Mesodermal cell (in vitro differentiated cells): ENCODE data around the gene CD101.

Experiments used
- H3K27ac ChIP-seq: 2 replicates; pipeline ENCODE4 v1.7.0; 2013; ENCODE audit warnings: mild to moderate bottlenecking, low read depth, low read length, moderate library complexity; ENCODE audit not compliant: severe bottlenecking
- H3K36me3 ChIP-seq: 2 replicates; pipeline ENCODE4 v1.7.1; 2013; ENCODE audit warnings: mild to moderate bottlenecking, low read length, moderate library complexity; ENCODE audit not compliant: control insufficient read depth, insufficient read depth
- H3K4me1 ChIP-seq: one replicate; pipeline ENCODE4 v1.7.1; 2013; ENCODE audit warnings: mild to moderate bottlenecking, low read length; ENCODE audit not compliant: insufficient read depth, control insufficient read depth, poor library complexity, severe bottlenecking
- H3K4me3 ChIP-seq: 2 replicates; pipeline ENCODE4 v1.7.0; 2013; ENCODE audit warnings: low read length, control low read depth, mild to moderate bottlenecking; ENCODE audit not compliant: insufficient read depth, poor library complexity, severe bottlenecking; ENCODE audit errors: extremely low read depth
- H3K9me3 ChIP-seq: 2 replicates; pipeline ENCODE4 v1.7.1; 2013; ENCODE audit warnings: mild to moderate bottlenecking, low read length, moderate library complexity; ENCODE audit not compliant: control insufficient read depth
- WGBS, 2 experiments: methylation state at CpG; one replicate each; pipeline ENCODE4 v1.1.5; 2013; ENCODE audit warnings: missing lambda C conversion rate in 2 of 2; ENCODE audit not compliant: insufficient coverage in 2 of 2; 5-methylcytosine and 5-hydroxymethylcytosine counted together

Gene CD101

GRCh38 chr1:117051224-117052064 is 49.9 kb downstream of the CD101 start:
- 84 to 93% methylated on average over 6 to 7 of the region's 8 CpGs for WGBS, 2 experiments
- no peaks in the 10 kb centered on the region for H3K9me3 ChIP-seq
- H3K4me3 ChIP-seq: no peak overlapping the region
- H3K27ac ChIP-seq: no peak overlapping the region
- H3K4me1 ChIP-seq: no peaks in the 10 kb centered on the region
- H3K36me3 ChIP-seq: no peaks in the 10 kb centered on the region

- no peak overlapping the region for H3K27ac ChIP-seq
- H3K4me3 ChIP-seq: no peak overlapping the region
- H3K4me1 ChIP-seq: no peaks in the 10 kb centered on the region
- H3K9me3 ChIP-seq: no peaks in the 10 kb centered on the region
- no peaks in the 10 kb centered on the region for H3K36me3 ChIP-seq
Observed at GRCh38 chr1:117054068-117054467, 52.5 kb downstream of the CD101 start.

- 77 to 80% methylated on average over 2 to 3 of the region's 4 CpGs for WGBS, 2 experiments
- Histone ChIP-seq H3K4me1 (no peaks in the 10 kb centered on the region), H3K36me3 (peaks cover 5% of the 10 kb centered on the region), H3K27ac (no peak overlapping the region), H3K9me3 (no peaks in the 10 kb centered on the region), H3K4me3 (peak overlapping the region; percentile 83)
Observed at GRCh38 chr1:117058810-117059209, 57.2 kb downstream of the CD101 start.

GRCh38 chr1:117059334-117059677 is 57.7 kb downstream of the CD101 start:
- H3K4me1 ChIP-seq: no peaks in the 10 kb centered on the region
- peak overlapping the region; percentile 83 for H3K4me3 ChIP-seq
- H3K9me3 ChIP-seq: no peaks in the 10 kb centered on the region
- H3K36me3 ChIP-seq: peaks cover 5% of the 10 kb centered on the region
- H3K27ac ChIP-seq: peak overlapping the region; percentile 78
- 0% methylated on average over 7 to 8 of the region's 18 CpGs for WGBS, 2 experiments

- H3K4me1 ChIP-seq: no peaks in the 10 kb centered on the region
- H3K9me3 ChIP-seq: no peaks in the 10 kb centered on the region
- H3K27ac ChIP-seq: peak within 1 kb of the TSS; percentile 78
- peaks cover 5% of the 10 kb centered on the region for H3K36me3 ChIP-seq
- whole genome bisulfite sequencing, 2 experiments: 0 to 1% methylated on average over 36 to 45 of the region's 48 CpGs
- peak within 1 kb of the TSS; percentile 83 for H3K4me3 ChIP-seq
Observed at GRCh38 chr1:117059678-117060440, 58.3 kb downstream of the CD101 start, which contains the start of gene TTF2. TSS of gene TTF2 (plus strand) at chr1:117060326. CDS start at chr1:117060347, 21 bp downstream.

GRCh38 chr1:117060441-117061317 is 59.1 kb downstream of the CD101 start:
- WGBS, 2 experiments: 20 to 25% methylated on average over 35 to 38 of the region's 42 CpGs
- peaks cover 5% of the 10 kb centered on the region for H3K36me3 ChIP-seq

GRCh38 chr1:117061986-117062415 is 60.4 kb downstream of the CD101 start:
- Histone ChIP-seq H3K27ac (no peak overlapping the region), H3K4me3 (no peak overlapping the region), H3K9me3 (no peaks in the 10 kb centered on the region), H3K4me1 (no peaks in the 10 kb centered on the region), H3K36me3 (peaks cover 8% of the 10 kb centered on the region)
- whole genome bisulfite sequencing, 2 experiments: 79 to 93% methylated on average over 1 of the region's 2 CpGs

More at GRCh38 chr1:117060441-117061317, 59.1 kb downstream of the CD101 start:
- Histone ChIP-seq H3K4me3 (peak overlapping the region; percentile 83), H3K4me1 (no peaks in the 10 kb centered on the region), H3K9me3 (no peaks in the 10 kb centered on the region), H3K27ac (peak overlapping the region; percentile 41)

- Histone ChIP-seq H3K4me1 (no peaks in the 10 kb centered on the region), H3K9me3 (no peaks in the 10 kb centered on the region), H3K4me3 (no peak overlapping the region), H3K27ac (no peak overlapping the region), H3K36me3 (peaks cover 8% of the 10 kb centered on the region)
- WGBS, 2 experiments: 90 to 98% methylated on average over 2 to 5 of the region's 6 CpGs
Observed at GRCh38 chr1:117066367-117066766, 64.8 kb downstream of the CD101 start.

GRCh38 chr1:117067533-117068370 is 66.2 kb downstream of the CD101 start:
- H3K27ac ChIP-seq: no peak overlapping the region
- H3K4me3 ChIP-seq: no peak overlapping the region
- H3K4me1 ChIP-seq: no peaks in the 10 kb centered on the region
- 77 to 88% methylated on average over 1 to 5 of the region's 6 CpGs for WGBS, 2 experiments
- no peaks in the 10 kb centered on the region for H3K9me3 ChIP-seq
- peaks cover 5% of the 10 kb centered on the region for H3K36me3 ChIP-seq

GRCh38 chr1:117068580-117068979 is 67.0 kb downstream of the CD101 start:
- Histone ChIP-seq H3K9me3 (no peaks in the 10 kb centered on the region), H3K4me1 (no peaks in the 10 kb centered on the region), H3K4me3 (no peak overlapping the region), H3K36me3 (peaks cover 10% of the 10 kb centered on the region), H3K27ac (no peak overlapping the region)
- 100% methylated on average over 4 of the region's 5 CpGs for WGBS, 2 experiments
